CD14-positive monocyte (primary cell): ENCODE results near the gene PIP4K2A. TPM values are rescaled to one million over a fixed set of nuclear protein-coding genes. Genes with fewer than 3 reads are reported as not detected.

Experiments used
- DNase-seq, 3 donors: peaks; one replicate each; pipeline ENCODE4 v3.0.0-alpha.2; 2011 to 2022
- H2AFZ ChIP-seq: 2 replicates; pipeline ENCODE4 v1.6.0; 2012; ENCODE audit warnings: mild to moderate bottlenecking, low read depth, low read length, inconsistent platforms; ENCODE audit not compliant: insufficient read depth, poor library complexity, severe bottlenecking
- H3K27ac ChIP-seq, 2 donors: 1 replicate in 1 of 2; 2 replicates in 1 of 2; pipeline ENCODE4 v1.5.1; 2012 to 2013; ENCODE audit warnings: low read length in 2 of 2, control low read depth in 1 of 2, inconsistent platforms in 1 of 2, low read depth in 1 of 2, mild to moderate bottlenecking in 1 of 2
- H3K27me3 ChIP-seq, 2 donors: one replicate each; pipeline versions ENCODE4 v1.6.0 to v1.6.1; 2011 to 2013; ENCODE audit warnings: low read length in 2 of 2; ENCODE audit not compliant: control insufficient read depth in 2 of 2, insufficient read depth in 2 of 2
- H3K36me3 ChIP-seq, 2 donors: replicated peaks in 1 of 2; 1 replicate in 1 of 2; 2 replicates in 1 of 2; pipeline versions ENCODE4 v1.5.1 to v1.6.1; 2012 to 2013; ENCODE audit warnings: low read length in 2 of 2, control low read depth in 1 of 2, inconsistent platforms in 1 of 2, mild to moderate bottlenecking in 1 of 2; ENCODE audit not compliant: insufficient read depth in 2 of 2, control insufficient read depth in 1 of 2
- H3K4me1 ChIP-seq, 2 donors: 1 replicate in 1 of 2; 2 replicates in 1 of 2; pipeline versions ENCODE4 v1.5.1 to v1.6.1; 2012 to 2013; ENCODE audit warnings: low read length in 2 of 2, control low read depth in 1 of 2, inconsistent platforms in 1 of 2, mild to moderate bottlenecking in 1 of 2, moderate library complexity in 1 of 2; ENCODE audit not compliant: insufficient read depth in 2 of 2, control insufficient read depth in 1 of 2
- H3K4me2 ChIP-seq: replicated peaks from 2 replicates; pipeline ENCODE3; 2012; ENCODE audit warnings: low read length, moderate library complexity, mild to moderate bottlenecking; ENCODE audit not compliant: poor library complexity, severe bottlenecking; ENCODE audit errors: extremely low read depth
- H3K4me3 ChIP-seq, 3 experiments: fragments of 200-600 bp in 1 of 3; sonication (generic) in 1 of 3; replicated peaks in 1 of 3; 1 replicate in 2 of 3; 2 replicates in 1 of 3; pipeline ENCODE4 v1.5.1; 2011 to 2013; ENCODE audit warnings: low read length in 3 of 3, mild to moderate bottlenecking in 3 of 3, control low read depth in 2 of 3, low read depth in 2 of 3, inconsistent platforms in 1 of 3, moderate library complexity in 1 of 3
- H3K79me2 ChIP-seq: 2 replicates; pipeline ENCODE4 v1.6.0; 2012; ENCODE audit warnings: mild to moderate bottlenecking, control low read depth, inconsistent platforms, low read length, moderate library complexity; ENCODE audit not compliant: insufficient read depth
- H3K9ac ChIP-seq: 2 replicates; pipeline ENCODE4 v1.6.0; 2017; ENCODE audit warnings: low read length, mild to moderate bottlenecking; ENCODE audit not compliant: insufficient read depth, poor library complexity, severe bottlenecking
- H3K9me3 ChIP-seq, 2 donors: replicated peaks in 1 of 2; 1 replicate in 1 of 2; 2 replicates in 1 of 2; pipeline versions ENCODE4 v1.5.1 to v1.6.1; 2012 to 2013; ENCODE audit warnings: low read length in 2 of 2, control low read depth in 1 of 2; ENCODE audit not compliant: control insufficient read depth in 1 of 2, insufficient read depth in 1 of 2
- H4K20me1 ChIP-seq: 2 replicates; pipeline ENCODE4 v1.6.0; 2012; ENCODE audit warnings: mild to moderate bottlenecking, low read length, control low read depth, moderate library complexity; ENCODE audit not compliant: insufficient read depth
- H3K27ac Mint-ChIP-seq, 7 donors: one replicate each; pipeline ENCODE4 v1.8.0; 2020; ENCODE audit warnings: mild to moderate bottlenecking in 7 of 7, mixed read lengths in 7 of 7, moderate library complexity in 6 of 7, inconsistent platforms in 2 of 7
- H3K27me3 Mint-ChIP-seq, 3 donors: one replicate each; pipeline ENCODE4 v1.8.0; 2021 to 2022; ENCODE audit warnings: low read depth in 3 of 3, mild to moderate bottlenecking in 3 of 3, mixed read lengths in 3 of 3, moderate library complexity in 3 of 3, inconsistent platforms in 1 of 3
- H3K36me3 Mint-ChIP-seq, 2 donors: one replicate each; pipeline ENCODE4 v1.8.0; 2020; ENCODE audit warnings: mixed read lengths in 2 of 2, inconsistent platforms in 1 of 2, mild to moderate bottlenecking in 1 of 2
- H3K4me1 Mint-ChIP-seq: one replicate; pipeline ENCODE4 v1.8.0; 2020; ENCODE audit warnings: mild to moderate bottlenecking, mixed read lengths
- H3K4me3 Mint-ChIP-seq, 2 donors: one replicate each; pipeline ENCODE4 v1.8.0; 2020; ENCODE audit warnings: mild to moderate bottlenecking in 2 of 2, mixed read lengths in 2 of 2, moderate library complexity in 1 of 2
- H3K9me3 Mint-ChIP-seq, 7 donors: one replicate each; pipeline ENCODE4 v1.8.0; 2020 to 2022; ENCODE audit warnings: mixed read lengths in 7 of 7, mild to moderate bottlenecking in 6 of 7, moderate library complexity in 6 of 7, inconsistent platforms in 2 of 7
- CTCF ChIP-seq: fragments of 200-600 bp; IDR thresholded peaks from one replicate; pipeline ENCODE4 v1.8.0; 2022; ENCODE audit warnings: antibody characterized with exemption, mild to moderate bottlenecking
- WGBS: methylation state at CpG from one replicate; pipeline ENCODE4 v1.1.5; 2013; ENCODE audit warnings: missing lambda C conversion rate; ENCODE audit not compliant: insufficient coverage; 5-methylcytosine and 5-hydroxymethylcytosine counted together
- intact Hi-C, 2 donors: fragments of 100-400 bp; cut with micrococcal nuclease; formaldehyde crosslinking; loops; one replicate each; pipeline versions ENCODE4 v1.15.0 to v1.15.1; 2023
- polyA plus RNA-seq, 3 donors: library from polyadenylated mRNA; depleted of rRNA in 1 of 3; unstranded in 2 of 3; stranded (reverse) in 1 of 3; fragments of 300-500 nt in 2 of 3; fragments of >200 nt in 1 of 3; fragmentation: Illumina TruSeq in 2 of 3; gene quantifications; 1 replicate in 2 of 3; 2 replicates in 1 of 3; pipeline ENCODE4 v1.2.3, GENCODE V29; 2012 to 2021

Gene PIP4K2A
- polyA plus RNA-seq, 3 donors: 9.7 to 33.7 (median 16.6) TPM

- no peak for TF ChIP-seq CTCF
- Mint-ChIP-seq H3K27me3 (peaks cover 0 to 2% (median 0%) of the 10 kb centered on the region in 3 donors), H3K9me3 (no peaks in the 10 kb centered on the region), H3K27ac (no peak overlapping the region), H3K4me3 (no peak overlapping the region), H3K4me1 (no peaks in the 10 kb centered on the region), H3K36me3 (peaks cover 41 to 62% of the 10 kb centered on the region in 2 donors)
- Histone ChIP-seq H4K20me1 (peaks cover 5% of the 10 kb centered on the region), H3K27ac (no peak overlapping the region), H3K79me2 (no peaks in the 10 kb centered on the region), H2AFZ (no peak overlapping the region), H3K27me3 (no peaks in the 10 kb centered on the region), H3K36me3 (peaks cover 31 to 88% of the 10 kb centered on the region in 2 donors), H3K9me3 (no peaks in the 10 kb centered on the region), H3K4me3 (no peak overlapping the region), H3K4me1 (no peaks in the 10 kb centered on the region), H3K4me2 (no peak overlapping the region), H3K9ac (no peak overlapping the region)
- intact Hi-C loops: no loop called here
- WGBS: 100% methylated on average over 3 of the region's 6 CpGs
- no peak for DNase-seq
These were observed 157.6 kb downstream of the PIP4K2A start for GRCh38 chr10:22556774-22557173.

- Histone ChIP-seq H3K27me3 (no peaks in the 10 kb centered on the region), H2AFZ (no peak overlapping the region), H3K4me3 (no peak overlapping the region), H3K4me1 (no peaks in the 10 kb centered on the region), H3K9me3 (no peaks in the 10 kb centered on the region), H3K36me3 (peaks cover 30 to 88% of the 10 kb centered on the region in 2 donors), H4K20me1 (peaks cover 21% of the 10 kb centered on the region), H3K27ac (no peak overlapping the region), H3K9ac (no peak overlapping the region), H3K79me2 (no peaks in the 10 kb centered on the region), H3K4me2 (no peak overlapping the region)
- Mint-ChIP-seq H3K9me3 (no peaks in the 10 kb centered on the region), H3K36me3 (peaks cover 44 to 61% of the 10 kb centered on the region in 2 donors), H3K27me3 (peaks cover 0 to under 1% (median 0%) of the 10 kb centered on the region in 3 donors), H3K4me1 (no peaks in the 10 kb centered on the region), H3K4me3 (no peak overlapping the region), H3K27ac (peak overlapping the region in 3 of 7 donors; percentile 8 to 28 (median 26))
- intact Hi-C loops: no loop called here
- no peak for TF ChIP-seq CTCF
- WGBS: 98% methylated on average over 29 of the region's 29 CpGs
- no peak for DNase-seq
These were observed 159.8 kb downstream of the PIP4K2A start for GRCh38 chr10:22554461-22555182.
